Measurements from ENCODE around the gene SRGN.

DNA sequence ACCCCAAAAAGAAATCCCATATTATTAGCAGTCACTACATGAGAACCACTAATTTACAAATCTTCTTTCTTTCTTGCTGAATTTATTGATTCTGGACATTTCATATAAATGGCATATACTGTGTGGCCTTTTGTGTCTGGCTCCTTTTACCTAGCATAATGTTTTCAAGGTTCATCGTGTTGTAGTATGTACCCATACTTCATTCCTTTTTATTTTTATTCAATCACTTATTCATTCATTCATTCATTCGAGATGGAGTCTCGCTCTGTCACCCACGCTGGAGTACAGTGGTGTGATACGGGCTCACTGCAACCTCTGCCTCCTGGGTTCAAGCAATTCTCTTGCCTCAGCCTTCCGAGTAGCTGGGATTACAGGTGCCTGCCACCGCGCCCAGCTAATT lies 58.0 kb downstream of the SRGN start:
- no peak for TF ChIP-seq POLR2AphosphoS5 (IDR thresholded peaks at IDR 0.05)
- TF ChIP-seq, protein P1, sequence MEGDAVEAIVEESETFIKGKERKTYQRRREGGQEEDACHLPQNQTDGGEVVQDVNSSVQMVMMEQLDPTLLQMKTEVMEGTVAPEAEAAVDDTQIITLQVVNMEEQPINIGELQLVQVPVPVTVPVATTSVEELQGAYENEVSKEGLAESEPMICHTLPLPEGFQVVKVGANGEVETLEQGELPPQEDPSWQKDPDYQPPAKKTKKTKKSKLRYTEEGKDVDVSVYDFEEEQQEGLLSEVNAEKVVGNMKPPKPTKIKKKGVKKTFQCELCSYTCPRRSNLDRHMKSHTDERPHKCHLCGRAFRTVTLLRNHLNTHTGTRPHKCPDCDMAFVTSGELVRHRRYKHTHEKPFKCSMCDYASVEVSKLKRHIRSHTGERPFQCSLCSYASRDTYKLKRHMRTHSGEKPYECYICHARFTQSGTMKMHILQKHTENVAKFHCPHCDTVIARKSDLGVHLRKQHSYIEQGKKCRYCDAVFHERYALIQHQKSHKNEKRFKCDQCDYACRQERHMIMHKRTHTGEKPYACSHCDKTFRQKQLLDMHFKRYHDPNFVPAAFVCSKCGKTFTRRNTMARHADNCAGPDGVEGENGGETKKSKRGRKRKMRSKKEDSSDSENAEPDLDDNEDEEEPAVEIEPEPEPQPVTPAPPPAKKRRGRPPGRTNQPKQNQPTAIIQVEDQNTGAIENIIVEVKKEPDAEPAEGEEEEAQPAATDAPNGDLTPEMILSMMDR (IDR thresholded peaks at IDR 0.05; ENCODE audit: poor library complexity, severe bottlenecking) = no peak
- no peak for TF ChIP-seq TAF1 (IDR thresholded peaks at IDR 0.05; ENCODE audit: low read depth)
- TF ChIP-seq, protein P2, sequence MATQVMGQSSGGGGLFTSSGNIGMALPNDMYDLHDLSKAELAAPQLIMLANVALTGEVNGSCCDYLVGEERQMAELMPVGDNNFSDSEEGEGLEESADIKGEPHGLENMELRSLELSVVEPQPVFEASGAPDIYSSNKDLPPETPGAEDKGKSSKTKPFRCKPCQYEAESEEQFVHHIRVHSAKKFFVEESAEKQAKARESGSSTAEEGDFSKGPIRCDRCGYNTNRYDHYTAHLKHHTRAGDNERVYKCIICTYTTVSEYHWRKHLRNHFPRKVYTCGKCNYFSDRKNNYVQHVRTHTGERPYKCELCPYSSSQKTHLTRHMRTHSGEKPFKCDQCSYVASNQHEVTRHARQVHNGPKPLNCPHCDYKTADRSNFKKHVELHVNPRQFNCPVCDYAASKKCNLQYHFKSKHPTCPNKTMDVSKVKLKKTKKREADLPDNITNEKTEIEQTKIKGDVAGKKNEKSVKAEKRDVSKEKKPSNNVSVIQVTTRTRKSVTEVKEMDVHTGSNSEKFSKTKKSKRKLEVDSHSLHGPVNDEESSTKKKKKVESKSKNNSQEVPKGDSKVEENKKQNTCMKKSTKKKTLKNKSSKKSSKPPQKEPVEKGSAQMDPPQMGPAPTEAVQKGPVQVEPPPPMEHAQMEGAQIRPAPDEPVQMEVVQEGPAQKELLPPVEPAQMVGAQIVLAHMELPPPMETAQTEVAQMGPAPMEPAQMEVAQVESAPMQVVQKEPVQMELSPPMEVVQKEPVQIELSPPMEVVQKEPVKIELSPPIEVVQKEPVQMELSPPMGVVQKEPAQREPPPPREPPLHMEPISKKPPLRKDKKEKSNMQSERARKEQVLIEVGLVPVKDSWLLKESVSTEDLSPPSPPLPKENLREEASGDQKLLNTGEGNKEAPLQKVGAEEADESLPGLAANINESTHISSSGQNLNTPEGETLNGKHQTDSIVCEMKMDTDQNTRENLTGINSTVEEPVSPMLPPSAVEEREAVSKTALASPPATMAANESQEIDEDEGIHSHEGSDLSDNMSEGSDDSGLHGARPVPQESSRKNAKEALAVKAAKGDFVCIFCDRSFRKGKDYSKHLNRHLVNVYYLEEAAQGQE (IDR thresholded peaks at IDR 0.05; ENCODE audit: borderline replicate concordance) = no peak
- TF ChIP-seq EP300 (conservative IDR thresholded peaks at IDR 0.05; ENCODE audit: poor library complexity, severe bottlenecking) = no peak
- no peak for TF ChIP-seq EZH2 (IDR thresholded peaks at IDR 0.05; ENCODE audit: borderline replicate concordance, insufficient read depth, low read length, poor library complexity, severe bottlenecking)
- TF ChIP-seq MXI1 (conservative IDR thresholded peaks at IDR 0.05; ENCODE audit: poor library complexity, severe bottlenecking) = no peak

Measured in neural cell (in vitro differentiated cells).